Neural cell (in vitro differentiated cells): ENCODE results near the gene CHRNA4. TPM values are rescaled to one million over a fixed set of nuclear protein-coding genes. Genes with fewer than 3 reads are reported as not detected.

Experiments used
- H2AFZ ChIP-seq: fragments of 200-600, 300-800 bp; sonication (generic), shearing (Covaris generic); 2 replicates; pipeline ENCODE4 v1.6.0; 2014; ENCODE audit warnings: low read depth, mild to moderate bottlenecking, antibody characterized with exemption, low read length, moderate library complexity
- H3F3A ChIP-seq: fragments of 200-600 bp; shearing (Covaris generic); 2 replicates; pipeline ENCODE4 v1.6.1; 2016; ENCODE audit warnings: mild to moderate bottlenecking, moderate library complexity, mixed read lengths, antibody characterized with exemption, low read length; ENCODE audit not compliant: insufficient read depth, poor library complexity, severe bottlenecking
- H3K27ac ChIP-seq: fragments of 200-600, 300-800 bp; sonication (generic), shearing (Covaris generic); 2 replicates; pipeline ENCODE4 v1.5.1; 2014; ENCODE audit warnings: mild to moderate bottlenecking, low read length, moderate library complexity
- H3K27me3 ChIP-seq: fragments of 300-800, 200-600 bp; sonication (generic), shearing (Covaris generic); 2 replicates; pipeline ENCODE4 v1.6.0; 2014; ENCODE audit warnings: mild to moderate bottlenecking, low read depth, low read length, moderate library complexity; ENCODE audit not compliant: insufficient read depth
- H3K36me3 ChIP-seq: fragments of 300-800, 200-600 bp; sonication (generic), shearing (Covaris generic); 2 replicates; pipeline ENCODE4 v1.5.1; 2014; ENCODE audit warnings: mild to moderate bottlenecking, antibody characterized with exemption, low read length, moderate library complexity; ENCODE audit not compliant: insufficient read depth
- H3K4me2 ChIP-seq: fragments of 300-800, 200-600 bp; sonication (generic), shearing (Covaris generic); 2 replicates; pipeline ENCODE4 v1.6.0; 2014; ENCODE audit warnings: mild to moderate bottlenecking, low read length
- H3K4me3 ChIP-seq: fragments of 300-800, 200-600 bp; sonication (generic), shearing (Covaris generic); 2 replicates; pipeline ENCODE4 v1.5.1; 2014; ENCODE audit warnings: mild to moderate bottlenecking, low read length, moderate library complexity
- H3K79me2 ChIP-seq: fragments of 200-600 bp; shearing (Covaris generic); replicated peaks from 2 replicates; pipeline ENCODE4 v1.6.0; 2014; ENCODE audit warnings: mild to moderate bottlenecking, low read length, moderate library complexity; ENCODE audit not compliant: insufficient read depth
- H3K9ac ChIP-seq: fragments of 300-800, 200-600 bp; sonication (generic), shearing (Covaris generic); 2 replicates; pipeline ENCODE4 v1.6.1; 2016; ENCODE audit warnings: mild to moderate bottlenecking, low read length, mixed read lengths
- H3K9me2 ChIP-seq: fragments of 200-600 bp; shearing (Covaris generic); 2 replicates; pipeline ENCODE4 v1.6.1; 2016; ENCODE audit warnings: mild to moderate bottlenecking, low read length, mixed read lengths; ENCODE audit not compliant: insufficient read depth
- H3K9me3 ChIP-seq: fragments of 200-600, 300-800 bp; sonication (generic), shearing (Covaris generic); 2 replicates; pipeline ENCODE4 v1.6.1; 2016; ENCODE audit warnings: mild to moderate bottlenecking, mixed run types, low read length, moderate library complexity, mixed read lengths
- H4K20me1 ChIP-seq: fragments of 200-600 bp; shearing (Covaris generic); 2 replicates; pipeline ENCODE4 v1.6.1; 2016; ENCODE audit warnings: mild to moderate bottlenecking, mixed run types; ENCODE audit not compliant: insufficient read depth
- CTCF ChIP-seq: fragments of 450-650 bp; IDR thresholded peaks from 2 replicates; pipeline ENCODE4 v1.5.1; 2014; ENCODE audit warnings: antibody characterized with exemption, mild to moderate bottlenecking, moderate library complexity; ENCODE audit not compliant: poor library complexity, severe bottlenecking
- EP300 ChIP-seq: fragments of 450-650 bp; conservative IDR thresholded peaks from 2 replicates; pipeline ENCODE4 v1.6.1; 2014; ENCODE audit warnings: antibody characterized with exemption, mild to moderate bottlenecking, moderate library complexity; ENCODE audit not compliant: poor library complexity, severe bottlenecking
- EZH2 ChIP-seq: fragments of 200-600, 300-800 bp; shearing (Covaris generic), sonication (generic); IDR thresholded peaks from 2 replicates; pipeline ENCODE4 v1.6.1; 2014; ENCODE audit warnings: antibody characterized with exemption, low read length, borderline replicate concordance, mild to moderate bottlenecking; ENCODE audit not compliant: insufficient read depth, poor library complexity, severe bottlenecking
- MXI1 ChIP-seq: fragments of 450-650 bp; conservative IDR thresholded peaks from 2 replicates; pipeline ENCODE4 v1.6.1; 2014; ENCODE audit warnings: antibody characterized with exemption, mild to moderate bottlenecking; ENCODE audit not compliant: poor library complexity, severe bottlenecking
- POLR2AphosphoS5 ChIP-seq: IDR thresholded peaks from 2 replicates; pipeline ENCODE4 v1.6.1; 2012
- RAD21 ChIP-seq: fragments of 450-650 bp; conservative IDR thresholded peaks from 2 replicates; pipeline ENCODE4 v1.6.1; 2014; ENCODE audit warnings: antibody characterized with exemption, mild to moderate bottlenecking, moderate library complexity
- REST ChIP-seq: IDR thresholded peaks from 2 replicates; pipeline ENCODE4 v1.6.1; 2012; ENCODE audit warnings: borderline replicate concordance
- SMC3 ChIP-seq: fragments of 450-650 bp; conservative IDR thresholded peaks from 2 replicates; pipeline ENCODE4 v1.6.1; 2014; ENCODE audit warnings: antibody characterized with exemption, mild to moderate bottlenecking, moderate library complexity; ENCODE audit not compliant: poor library complexity
- TAF1 ChIP-seq: IDR thresholded peaks from 2 replicates; pipeline ENCODE4 v1.6.1; 2012; ENCODE audit warnings: low read depth
- polyA plus RNA-seq: library from polyadenylated mRNA; depleted of rRNA; stranded (reverse); fragments of >200 nt; gene quantifications from 2 replicates; pipeline ENCODE4 v1.2.3, GENCODE V29; 2014

Gene CHRNA4
- polyA plus RNA-seq, 1 donor from 2014 or later = 6.8 TPM

GRCh38 chr20:63403403-63404105 lies 42.4 kb upstream of the CHRNA4 start:
- H3K36me3 ChIP-seq = no peaks in the 10 kb centered on the region

GRCh38 chr20:63402860-63403220 lies 41.7 kb upstream of the CHRNA4 start:
- no peaks in the 10 kb centered on the region for H3K36me3 ChIP-seq
- H3K4me2 ChIP-seq = no peak overlapping the region
- no peaks in the 10 kb centered on the region for H3K79me2 ChIP-seq
- no peaks in the 10 kb centered on the region for H3K9me3 ChIP-seq
- no peaks in the 10 kb centered on the region for H3K27me3 ChIP-seq
- no peaks in the 10 kb centered on the region for H3F3A ChIP-seq
- H3K9ac ChIP-seq = no peak overlapping the region
- no peaks in the 10 kb centered on the region for H3K9me2 ChIP-seq
- H3K4me3 ChIP-seq = no peak overlapping the region
- H4K20me1 ChIP-seq = no peaks in the 10 kb centered on the region
- no peak overlapping the region for H3K27ac ChIP-seq
- H2AFZ ChIP-seq = no peak overlapping the region
- TF ChIP-seq TAF1 (no peak), POLR2AphosphoS5 (no peak), SMC3 (no peak), REST (no peak), RAD21 (no peak), CTCF (no peak)

More at GRCh38 chr20:63403403-63404105, 42.4 kb upstream of the CHRNA4 start:
- no peaks in the 10 kb centered on the region for H3K27me3 ChIP-seq
- H3K9me3 ChIP-seq = no peaks in the 10 kb centered on the region
- no peak overlapping the region for H3K9ac ChIP-seq
- no peaks in the 10 kb centered on the region for H3K9me2 ChIP-seq
- H3K27ac ChIP-seq = no peak overlapping the region
- no peak overlapping the region for H2AFZ ChIP-seq
- no peaks in the 10 kb centered on the region for H4K20me1 ChIP-seq
- TF ChIP-seq REST = no peak
- TF ChIP-seq CTCF = no peak
- TF ChIP-seq MXI1 = no peak
- TF ChIP-seq EZH2 = no peak
- no peak for TF ChIP-seq RAD21
- no peak for TF ChIP-seq SMC3
- TF ChIP-seq TAF1 = no peak
- TF ChIP-seq EP300 = no peak
- TF ChIP-seq POLR2AphosphoS5 = no peak
- H3F3A ChIP-seq = no peaks in the 10 kb centered on the region
- H3K79me2 ChIP-seq = no peaks in the 10 kb centered on the region
- no peak overlapping the region for H3K4me2 ChIP-seq
- H3K4me3 ChIP-seq = no peak overlapping the region
